Measurements from ENCODE around the gene TTLL7. TPM values are rescaled to one million over a fixed set of nuclear protein-coding genes. Genes with fewer than 3 reads are reported as not detected.

The TTLL7 gene
- total and polyA plus RNA-seq, 9 of the 15 experiments (the other 6 are each of a cell fraction or from before 2014, with no cell fraction given) = 0.63 to 2.6 (median 1.7) TPM

- TF ChIP-seq ARID3B (CRISPR knock-in tag; IDR thresholded peaks at IDR 0.05; ENCODE audit: borderline replicate concordance) (no peak), HMGXB4 (CRISPR knock-in tag; IDR thresholded peaks at IDR 0.05) (no peak), MTA2 (IDR thresholded peaks at IDR 0.05; ENCODE audit: low read depth) (peak; percentile 63), MEF2D (tag; conservative IDR thresholded peaks at IDR 0.05; ENCODE audit: low read depth) (0 out of 2 replicates have a peak, but pooled peaks have one; percentile 45), ZNF518B (CRISPR knock-in tag; IDR thresholded peaks at IDR 0.05) (no peak), ZNF121 (CRISPR knock-in tag; conservative IDR thresholded peaks at IDR 0.05) (no peak), JUND (IDR thresholded peaks at IDR 0.05; ENCODE audit: borderline replicate concordance, low read depth, low read length) (no peak), JUND (tag; IDR thresholded peaks at IDR 0.05; ENCODE audit: borderline replicate concordance, low read depth, low read length) (peak; percentile 25; the same call in 1 of the 3 replicates), LEF1 (IDR thresholded peaks at IDR 0.05) (no peak), NCOA6 (IDR thresholded peaks at IDR 0.05) (no peak), SMC3 (conservative IDR thresholded peaks at IDR 0.05; ENCODE audit: insufficient read depth, low read depth, low read length) (no peak), ETV1 (tag; conservative IDR thresholded peaks at IDR 0.05; ENCODE audit: low read depth) (no peak), KLF13 (tag; IDR thresholded peaks at IDR 0.05; ENCODE audit: borderline replicate concordance, low read depth) (no peak), FOXJ2 (tag; IDR thresholded peaks at IDR 0.05) (peak; percentile 89), ASH1L (IDR thresholded peaks at IDR 0.05; ENCODE audit: borderline replicate concordance, low read depth, partially characterized antibody) (no peak), SMARCE1 (IDR thresholded peaks at IDR 0.05) (peak; percentile 72; the same call in 1 of the 2 replicates), ZNF384 (IDR thresholded peaks at IDR 0.05; ENCODE audit: low read depth, low read length) (no peak), CBFA2T3 (IDR thresholded peaks at IDR 0.05) (peak; percentile 85), GABPB1 (CRISPR knock-in tag; IDR thresholded peaks at IDR 0.05) (no peak), CCAR2 (IDR thresholded peaks at IDR 0.05; ENCODE audit: low read depth, low read length) (no peak), JUNB (CRISPR knock-in tag; conservative IDR thresholded peaks at IDR 0.05) (no peak), RCOR1 (IDR thresholded peaks at IDR 0.05; ENCODE audit: borderline replicate concordance in 1 of 2, low read depth in 2 of 2, low read length in 2 of 2) (peak in 1 of 2 experiments; percentile 63; a peak in 1 of 4 replicates), EP400 (IDR thresholded peaks at IDR 0.05) (0 out of 2 replicates have a peak, but pooled peaks have one; percentile 6), STAT5A (IDR thresholded peaks at IDR 0.05; ENCODE audit: borderline replicate concordance, low read length) (0 out of 2 replicates have a peak, but pooled peaks have one; percentile 18), ZEB2 (IDR thresholded peaks at IDR 0.05) (no peak)
These were observed 66.7 kb downstream of the TTLL7 start (continued) for GRCh38 chr1:83932281-83932680.
